Ectodermal cell (in vitro differentiated cells): Measurements from ENCODE around the gene CFAP52.
"Not testable (repeated sequence)": the region's sequence is repeated elsewhere in the genome, so short reads cannot be mapped to it uniquely, and the experiment has no call there.

Experiments used
- H3K27ac ChIP-seq: 2 replicates; pipeline ENCODE4 v1.7.0; 2013; ENCODE audit warnings: mild to moderate bottlenecking, low read depth, low read length; ENCODE audit not compliant: insufficient read depth, poor library complexity, severe bottlenecking
- H3K27me3 ChIP-seq: 2 replicates; pipeline ENCODE4 v1.7.0; 2013; ENCODE audit warnings: mild to moderate bottlenecking, low read length; ENCODE audit not compliant: insufficient read depth, control insufficient read depth, poor library complexity, severe bottlenecking
- H3K36me3 ChIP-seq: one replicate; pipeline ENCODE4 v1.7.0; 2013; ENCODE audit warnings: low read length; ENCODE audit not compliant: control insufficient read depth, insufficient read depth
- H3K4me1 ChIP-seq: one replicate; pipeline ENCODE4 v1.7.0; 2013; ENCODE audit warnings: low read length; ENCODE audit not compliant: control insufficient read depth, insufficient read depth
- H3K4me3 ChIP-seq: 2 replicates; pipeline ENCODE4 v1.7.0; 2013; ENCODE audit warnings: low read depth, low read length, control low read depth; ENCODE audit not compliant: insufficient read depth
- H3K9me3 ChIP-seq: 2 replicates; pipeline ENCODE4 v1.7.0; 2013; ENCODE audit warnings: mild to moderate bottlenecking, low read length, moderate library complexity; ENCODE audit not compliant: control insufficient read depth
- WGBS, 2 experiments: methylation state at CpG; one replicate each; pipeline ENCODE4 v1.1.7; 2013; ENCODE audit warnings: missing lambda C conversion rate in 2 of 2; 5-methylcytosine and 5-hydroxymethylcytosine counted together

Gene CFAP52

GRCh38 chr17:9544221-9544620 lies 32.2 kb upstream of the CFAP52 start:
- H3K27me3 ChIP-seq, result no peaks in the 10 kb centered on the region
- H3K9me3 ChIP-seq, result no peaks in the 10 kb centered on the region
- H3K36me3 ChIP-seq, result no peaks in the 10 kb centered on the region
- H3K27ac ChIP-seq, result no peak overlapping the region
- 73 to 75% methylated on average over 7 of the region's 7 CpGs for WGBS, 2 experiments
- no peaks in the 10 kb centered on the region for H3K4me1 ChIP-seq
- no peak overlapping the region for H3K4me3 ChIP-seq

- Histone ChIP-seq H3K4me3 (no peak overlapping the region), H3K36me3 (no peaks in the 10 kb centered on the region), H3K9me3 (no peaks in the 10 kb centered on the region), H3K27ac (no peak overlapping the region), H3K27me3 (no peaks in the 10 kb centered on the region), H3K4me1 (no peaks in the 10 kb centered on the region)
- WGBS, 2 experiments, result 98 to 100% methylated on average over 1 to 2 of the region's 2 CpGs
These were observed 27.2 kb upstream of the CFAP52 start for GRCh38 chr17:9549215-9549614.

- H3K4me1 ChIP-seq, result no peaks in the 10 kb centered on the region
- no peaks in the 10 kb centered on the region for H3K36me3 ChIP-seq
- WGBS, 2 experiments, result 96 to 100% methylated on average over 2 of the region's 2 CpGs
- no peak overlapping the region for H3K27ac ChIP-seq
- H3K4me3 ChIP-seq, result no peak overlapping the region
- H3K27me3 ChIP-seq, result no peaks in the 10 kb centered on the region
- no peaks in the 10 kb centered on the region for H3K9me3 ChIP-seq
These were observed 23.3 kb upstream of the CFAP52 start for GRCh38 chr17:9553181-9553580.

GRCh38 chr17:9553596-9553995 lies 22.8 kb upstream of the CFAP52 start:
- Histone ChIP-seq H3K27ac (no peak overlapping the region), H3K36me3 (no peaks in the 10 kb centered on the region), H3K9me3 (no peaks in the 10 kb centered on the region), H3K4me3 (no peak overlapping the region), H3K27me3 (no peaks in the 10 kb centered on the region), H3K4me1 (no peaks in the 10 kb centered on the region)
- 89 to 96% methylated on average over 4 of the region's 4 CpGs for WGBS, 2 experiments

GRCh38 chr17:9554715-9555114 lies 21.7 kb upstream of the CFAP52 start:
- H3K36me3 ChIP-seq, H3K4me1 ChIP-seq, H3K9me3 ChIP-seq, H3K27ac ChIP-seq, H3K4me3 ChIP-seq, H3K27me3 ChIP-seq: not testable (repeated sequence)
- WGBS, 2 experiments, result 61 to 72% methylated on average over 5 to 6 of the region's 6 CpGs

GRCh38 chr17:9557161-9557755 lies 19.2 kb upstream of the CFAP52 start:
- H3K4me1 ChIP-seq, result no peaks in the 10 kb centered on the region
- no peaks in the 10 kb centered on the region for H3K27me3 ChIP-seq
- H3K27ac ChIP-seq, result no peak overlapping the region
- WGBS, 2 experiments, result 94 to 96% methylated on average over 10 of the region's 10 CpGs
- no peaks in the 10 kb centered on the region for H3K36me3 ChIP-seq
- no peaks in the 10 kb centered on the region for H3K9me3 ChIP-seq
- no peak overlapping the region for H3K4me3 ChIP-seq

GRCh38 chr17:9557857-9558256 lies 18.6 kb upstream of the CFAP52 start:
- H3K36me3 ChIP-seq, result no peaks in the 10 kb centered on the region
- WGBS, 2 experiments, result 94 to 96% methylated on average over 8 to 9 of the region's 9 CpGs
- H3K4me3 ChIP-seq, result no peak overlapping the region
- H3K27me3 ChIP-seq, result no peaks in the 10 kb centered on the region
- H3K27ac ChIP-seq, result no peak overlapping the region
- H3K4me1 ChIP-seq, result no peaks in the 10 kb centered on the region
- no peaks in the 10 kb centered on the region for H3K9me3 ChIP-seq

GRCh38 chr17:9564104-9564503 lies 12.3 kb upstream of the CFAP52 start:
- H3K27me3 ChIP-seq, result no peaks in the 10 kb centered on the region
- H3K27ac ChIP-seq, result no peak overlapping the region
- no peak overlapping the region for H3K4me3 ChIP-seq
- H3K9me3 ChIP-seq, result no peaks in the 10 kb centered on the region
- no peaks in the 10 kb centered on the region for H3K36me3 ChIP-seq
- H3K4me1 ChIP-seq, result no peaks in the 10 kb centered on the region

GRCh38 chr17:9566067-9566466 lies 10.4 kb upstream of the CFAP52 start:
- Histone ChIP-seq H3K9me3 (no peaks in the 10 kb centered on the region), H3K4me3 (no peak overlapping the region), H3K36me3 (no peaks in the 10 kb centered on the region), H3K27ac (no peak overlapping the region), H3K4me1 (no peaks in the 10 kb centered on the region), H3K27me3 (no peaks in the 10 kb centered on the region)
- WGBS, 2 experiments, result 91 to 93% methylated on average over 7 of the region's 7 CpGs

GRCh38 chr17:9566739-9567138 lies 9.7 kb upstream of the CFAP52 start:
- not testable (repeated sequence) for H3K9me3 ChIP-seq, H3K4me3 ChIP-seq, H3K27ac ChIP-seq, H3K4me1 ChIP-seq, H3K27me3 ChIP-seq, H3K36me3 ChIP-seq
- 85 to 88% methylated on average over 5 of the region's 5 CpGs for WGBS, 2 experiments

- Histone ChIP-seq H3K27me3 (no peaks in the 10 kb centered on the region), H3K4me3 (no peak overlapping the region), H3K9me3 (no peaks in the 10 kb centered on the region), H3K27ac (no peak overlapping the region), H3K36me3 (no peaks in the 10 kb centered on the region), H3K4me1 (no peaks in the 10 kb centered on the region)
These were observed 8.4 kb upstream of the CFAP52 start for GRCh38 chr17:9568004-9568403.
